ENCODE measurements around the gene ZSCAN10.
"Not testable (repeated sequence)": the region's sequence is repeated elsewhere in the genome, so short reads cannot be mapped to it uniquely, and the experiment has no call there.

Gene ZSCAN10

GRCh38 chr16:3142327-3142726 is 43.2 kb upstream of the ZSCAN10 start:
- Histone ChIP-seq H3K4me1 (ENCODE audit: control insufficient read depth, insufficient read depth, low read length) (no peaks in the 10 kb centered on the region), H3K4me3 (ENCODE audit: low read depth, low read length) (no peak overlapping the region), H3K9me3 (ENCODE audit: control insufficient read depth, insufficient read depth, low read length) (no peaks in the 10 kb centered on the region), H3K27me3 (ENCODE audit: control insufficient read depth, insufficient read depth, low read length) (no peaks in the 10 kb centered on the region), H3K9ac (ENCODE audit: low read depth, low read length) (no peak overlapping the region), H3K36me3 (ENCODE audit: control insufficient read depth, insufficient read depth, low read length) (peaks cover 11% of the 10 kb centered on the region)

GRCh38 chr16:3141781-3142311 is 42.8 kb upstream of the ZSCAN10 start:
- Histone ChIP-seq H3K9ac (ENCODE audit: low read depth, low read length) (no peak overlapping the region), H3K4me1 (ENCODE audit: control insufficient read depth, insufficient read depth, low read length) (no peaks in the 10 kb centered on the region), H3K27me3 (ENCODE audit: control insufficient read depth, insufficient read depth, low read length) (no peaks in the 10 kb centered on the region), H3K4me3 (ENCODE audit: low read depth, low read length) (no peak overlapping the region), H3K9me3 (ENCODE audit: control insufficient read depth, insufficient read depth, low read length) (no peaks in the 10 kb centered on the region), H3K36me3 (ENCODE audit: control insufficient read depth, insufficient read depth, low read length) (peaks cover 11% of the 10 kb centered on the region)

GRCh38 chr16:3140603-3141427 is 41.7 kb upstream of the ZSCAN10 start:
- H3K36me3 ChIP-seq (ENCODE audit: control insufficient read depth, insufficient read depth, low read length): peaks cover 11% of the 10 kb centered on the region
- H3K4me3 ChIP-seq (ENCODE audit: low read depth, low read length): no peak overlapping the region

DNA sequence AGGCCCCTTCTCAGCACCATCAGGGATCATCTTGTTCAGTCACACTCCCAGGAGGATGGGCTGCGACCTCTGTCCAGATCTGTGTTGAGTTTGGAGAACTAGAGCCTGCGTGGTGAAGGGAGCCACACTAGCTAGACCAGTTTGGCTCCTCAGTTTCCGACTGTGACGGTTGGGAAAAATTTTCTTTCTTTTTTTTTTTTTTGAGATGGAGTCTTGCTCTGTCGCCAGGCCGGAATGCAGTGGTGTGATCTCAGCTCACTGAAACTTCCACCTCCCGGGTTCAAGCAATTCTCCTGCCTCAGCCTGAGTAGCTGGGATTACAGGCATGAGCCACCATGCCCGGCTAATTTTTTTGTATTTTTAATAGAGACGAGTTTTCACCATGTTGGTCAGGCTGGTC is 40.5 kb upstream of the ZSCAN10 start:
- not testable (repeated sequence) for H3K9ac ChIP-seq (ENCODE audit: low read depth, low read length); H3K27me3 ChIP-seq (ENCODE audit: control insufficient read depth, insufficient read depth, low read length); H3K4me1 ChIP-seq (ENCODE audit: control insufficient read depth, insufficient read depth, low read length); H3K4me3 ChIP-seq (ENCODE audit: low read depth, low read length); H3K9me3 ChIP-seq (ENCODE audit: control insufficient read depth, insufficient read depth, low read length)
- peaks cover 11% of the 10 kb centered on the region for H3K36me3 ChIP-seq (ENCODE audit: control insufficient read depth, insufficient read depth, low read length)

More at GRCh38 chr16:3140603-3141427, 41.7 kb upstream of the ZSCAN10 start:
- no peaks in the 10 kb centered on the region for H3K27me3 ChIP-seq (ENCODE audit: control insufficient read depth, insufficient read depth, low read length)
- no peaks in the 10 kb centered on the region for H3K9me3 ChIP-seq (ENCODE audit: control insufficient read depth, insufficient read depth, low read length)
- no peaks in the 10 kb centered on the region for H3K4me1 ChIP-seq (ENCODE audit: control insufficient read depth, insufficient read depth, low read length)
- no peak overlapping the region for H3K9ac ChIP-seq (ENCODE audit: low read depth, low read length)

- peaks cover 11% of the 10 kb centered on the region for H3K36me3 ChIP-seq (ENCODE audit: control insufficient read depth, insufficient read depth, low read length)
- H3K9ac ChIP-seq (ENCODE audit: low read depth, low read length): no peak overlapping the region
These were observed 39.8 kb upstream of the ZSCAN10 start for GRCh38 chr16:3138823-3139426.

GRCh38 chr16:3138342-3138741 is 39.2 kb upstream of the ZSCAN10 start:
- Histone ChIP-seq H3K9me3 (ENCODE audit: control insufficient read depth, insufficient read depth, low read length) (no peaks in the 10 kb centered on the region), H3K4me3 (ENCODE audit: low read depth, low read length) (no peak overlapping the region), H3K9ac (ENCODE audit: low read depth, low read length) (no peak overlapping the region), H3K27me3 (ENCODE audit: control insufficient read depth, insufficient read depth, low read length) (no peaks in the 10 kb centered on the region), H3K4me1 (ENCODE audit: control insufficient read depth, insufficient read depth, low read length) (no peaks in the 10 kb centered on the region), H3K36me3 (ENCODE audit: control insufficient read depth, insufficient read depth, low read length) (peaks cover 11% of the 10 kb centered on the region)

More at GRCh38 chr16:3138823-3139426, 39.8 kb upstream of the ZSCAN10 start:
- Histone ChIP-seq H3K27me3 (ENCODE audit: control insufficient read depth, insufficient read depth, low read length) (no peaks in the 10 kb centered on the region), H3K4me1 (ENCODE audit: control insufficient read depth, insufficient read depth, low read length) (no peaks in the 10 kb centered on the region), H3K4me3 (ENCODE audit: low read depth, low read length) (no peak overlapping the region), H3K9me3 (ENCODE audit: control insufficient read depth, insufficient read depth, low read length) (no peaks in the 10 kb centered on the region)

GRCh38 chr16:3137267-3137666 is 38.2 kb upstream of the ZSCAN10 start:
- Histone ChIP-seq H3K27me3 (ENCODE audit: control insufficient read depth, insufficient read depth, low read length) (no peaks in the 10 kb centered on the region), H3K4me1 (ENCODE audit: control insufficient read depth, insufficient read depth, low read length) (no peaks in the 10 kb centered on the region), H3K9me3 (ENCODE audit: control insufficient read depth, insufficient read depth, low read length) (no peaks in the 10 kb centered on the region), H3K4me3 (ENCODE audit: low read depth, low read length) (no peak overlapping the region), H3K9ac (ENCODE audit: low read depth, low read length) (no peak overlapping the region), H3K36me3 (ENCODE audit: control insufficient read depth, insufficient read depth, low read length) (peaks cover 5% of the 10 kb centered on the region)

DNA sequence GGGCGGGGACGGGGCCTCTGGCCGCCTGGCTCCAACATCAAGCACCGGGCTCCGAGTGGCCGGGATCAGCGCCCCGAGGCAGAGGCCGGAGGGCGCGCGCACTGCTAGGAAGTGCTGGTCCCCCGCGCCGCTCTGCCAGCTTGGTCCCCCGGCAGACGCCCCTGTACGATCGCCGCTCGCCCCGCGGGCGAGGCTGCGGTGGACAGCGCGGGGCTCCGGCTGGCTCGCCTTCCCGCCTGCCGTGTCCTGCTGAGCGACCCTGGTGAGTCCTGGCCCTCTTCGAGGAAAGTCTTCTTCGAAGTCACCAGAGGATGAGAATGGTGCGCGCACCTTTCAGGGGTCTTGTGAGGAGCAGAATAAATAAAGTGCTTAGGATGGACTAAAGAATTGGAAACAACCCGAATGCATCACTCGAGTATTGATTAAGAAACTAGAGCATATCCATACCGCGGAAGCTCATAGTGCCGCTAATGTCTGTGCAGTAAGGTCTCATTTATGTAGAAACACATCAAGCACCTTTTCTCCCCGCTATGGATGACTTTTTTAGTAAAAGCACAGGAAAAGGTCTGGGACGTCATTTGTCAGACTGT is 36.1 kb upstream of the ZSCAN10 start:
- H3K9me3 ChIP-seq (ENCODE audit: control insufficient read depth, insufficient read depth, low read length): no peaks in the 10 kb centered on the region
- peak overlapping the region; percentile 62 for H3K9ac ChIP-seq (ENCODE audit: low read depth, low read length)
- no peaks in the 10 kb centered on the region for H3K36me3 ChIP-seq (ENCODE audit: control insufficient read depth, insufficient read depth, low read length)
- H3K4me1 ChIP-seq (ENCODE audit: control insufficient read depth, insufficient read depth, low read length): no peaks in the 10 kb centered on the region
- H3K27me3 ChIP-seq (ENCODE audit: control insufficient read depth, insufficient read depth, low read length): no peaks in the 10 kb centered on the region
- H3K4me3 ChIP-seq (ENCODE audit: low read depth, low read length): peak overlapping the region; percentile 79

DNA sequence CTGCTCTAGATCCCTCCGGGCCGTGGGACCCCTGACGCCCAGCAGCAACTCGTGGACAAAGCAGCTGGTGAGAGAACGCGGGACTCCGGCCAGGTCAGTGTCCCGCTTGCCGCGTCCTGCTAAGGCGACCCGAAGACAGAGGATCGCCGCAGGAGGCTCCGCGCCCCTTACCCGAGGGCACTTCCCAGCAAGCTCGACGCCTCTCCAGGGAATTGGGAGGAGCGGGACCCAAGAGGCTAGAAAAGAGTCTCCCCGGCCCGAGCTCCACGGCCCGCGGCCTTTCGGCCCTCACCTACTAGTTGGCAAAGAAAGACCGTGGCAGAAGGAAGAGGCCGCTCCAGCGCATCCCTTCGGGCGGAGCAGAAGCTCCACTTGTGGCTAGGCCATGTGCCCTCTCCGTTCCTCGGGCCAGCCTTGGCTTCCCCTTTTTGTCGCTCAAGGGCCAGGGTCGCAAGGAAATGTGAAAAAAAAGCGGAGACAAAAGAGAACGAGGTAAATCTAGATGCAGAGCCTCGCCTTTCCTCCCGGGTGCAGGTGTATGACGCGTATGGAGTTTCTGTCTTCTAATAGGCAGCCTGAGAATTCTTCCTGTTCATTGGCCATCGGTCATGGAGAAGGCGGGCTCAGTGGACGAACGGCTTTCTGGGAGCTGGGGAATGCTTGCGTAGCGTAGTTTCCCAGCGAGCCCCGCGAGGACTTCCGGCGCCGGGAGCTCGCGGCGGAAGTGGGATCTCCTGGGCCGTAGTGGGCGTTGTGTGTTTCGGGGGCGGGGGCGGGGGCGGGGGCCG is 35.4 kb upstream of the ZSCAN10 start, which contains the start of gene ZNF213:
TSS of gene ZNF213 (plus strand) at position 692 of the 788 bp plus-strand sequence. CDS start 2,252 bp downstream, outside the sequence.
- Histone ChIP-seq H3K9me3 (ENCODE audit: control insufficient read depth, insufficient read depth, low read length) (no peaks in the 10 kb centered on the region), H3K4me1 (ENCODE audit: control insufficient read depth, insufficient read depth, low read length) (no peaks in the 10 kb centered on the region), H3K4me3 (ENCODE audit: low read depth, low read length) (peak within 1 kb of the TSS; percentile 96), H3K27me3 (ENCODE audit: control insufficient read depth, insufficient read depth, low read length) (no peaks in the 10 kb centered on the region), H3K36me3 (ENCODE audit: control insufficient read depth, insufficient read depth, low read length) (no peaks in the 10 kb centered on the region), H3K9ac (ENCODE audit: low read depth, low read length) (peak within 1 kb of the TSS; percentile 97)

- Histone ChIP-seq H3K36me3 (ENCODE audit: control insufficient read depth, insufficient read depth, low read length) (no peaks in the 10 kb centered on the region), H3K9me3 (ENCODE audit: control insufficient read depth, insufficient read depth, low read length) (no peaks in the 10 kb centered on the region)
These were observed 34.8 kb upstream of the ZSCAN10 start for GRCh38 chr16:3133844-3134243.

GRCh38 chr16:3131755-3132377 is 32.8 kb upstream of the ZSCAN10 start:
- Histone ChIP-seq H3K9me3 (ENCODE audit: control insufficient read depth, insufficient read depth, low read length) (no peaks in the 10 kb centered on the region), H3K36me3 (ENCODE audit: control insufficient read depth, insufficient read depth, low read length) (no peaks in the 10 kb centered on the region), H3K4me1 (ENCODE audit: control insufficient read depth, insufficient read depth, low read length) (peaks cover 9% of the 10 kb centered on the region), H3K4me3 (ENCODE audit: low read depth, low read length) (no peak overlapping the region), H3K9ac (ENCODE audit: low read depth, low read length) (no peak overlapping the region), H3K27me3 (ENCODE audit: control insufficient read depth, insufficient read depth, low read length) (no peaks in the 10 kb centered on the region)

More at GRCh38 chr16:3133844-3134243, 34.8 kb upstream of the ZSCAN10 start:
- peak overlapping the region; percentile 96 for H3K4me3 ChIP-seq (ENCODE audit: low read depth, low read length)
- peak overlapping the region; percentile 97 for H3K9ac ChIP-seq (ENCODE audit: low read depth, low read length)
- no peaks in the 10 kb centered on the region for H3K27me3 ChIP-seq (ENCODE audit: control insufficient read depth, insufficient read depth, low read length)
- H3K4me1 ChIP-seq (ENCODE audit: control insufficient read depth, insufficient read depth, low read length): peaks cover 3% of the 10 kb centered on the region

Data from iPS-15b (cell line).